H1 (cell line): ENCODE measurements around the gene RERE. TPM values are rescaled to one million over a fixed set of nuclear protein-coding genes. Genes with fewer than 3 reads are reported as not detected.

Experiments
- CTCF ChIA-PET: fragments of 300-600 bp; sonication (Branson Sonifier 250); formaldehyde crosslinking; loops from one replicate; lab custom pipeline; 2021; ENCODE audit not compliant: partially characterized antibody; lab: Charles Lee
- POLR2A ChIA-PET: fragments of 300-600 bp; sonication (Branson Sonifier 250); formaldehyde crosslinking; loops from one replicate; lab custom pipeline; 2021; ENCODE audit warnings: inconsistent platforms; ENCODE audit not compliant: partially characterized antibody; lab: Charles Lee
- DNase-seq, 2 experiments: peaks; one replicate each; pipeline versions ENCODE4 v3.0.0 to v3.0.0-alpha.2; 2010 to 2022; ENCODE audit warnings: low spot score in 2 of 2, low read depth in 1 of 2, mixed read lengths in 1 of 2
- FAIRE-seq: peaks from 2 replicates; lab custom pipeline; 2011; peaks lifted over from hg19 to GRCh38; lab: Jason Lieb, UNC
- H2AFZ ChIP-seq: 2 replicates; pipeline ENCODE4 v1.8.1; 2012; ENCODE audit warnings: low read length, inconsistent platforms
- H2AK5ac ChIP-seq: 2 replicates; pipeline ENCODE4 v1.6.1; 2013; ENCODE audit warnings: low read depth, low read length
- H2BK120ac ChIP-seq: replicated peaks from 2 replicates; pipeline ENCODE3; 2013; ENCODE audit warnings: low read depth, low read length, inconsistent platforms
- H2BK12ac ChIP-seq: 2 replicates; pipeline ENCODE4 v1.6.1; 2013; ENCODE audit warnings: low read depth, low read length
- H2BK15ac ChIP-seq: 2 replicates; pipeline ENCODE4 v1.6.1; 2013; ENCODE audit warnings: low read length
- H2BK20ac ChIP-seq: 2 replicates; pipeline ENCODE4 v1.6.1; 2013; ENCODE audit warnings: low read length
- H2BK5ac ChIP-seq: 2 replicates; pipeline ENCODE4 v1.6.1; 2013; ENCODE audit warnings: low read depth, low read length
- H3K14ac ChIP-seq: 2 replicates; pipeline ENCODE4 v1.6.1; 2013; ENCODE audit warnings: inconsistent platforms; ENCODE audit not compliant: insufficient read length
- H3K18ac ChIP-seq: 2 replicates; pipeline ENCODE4 v1.6.1; 2013; ENCODE audit warnings: low read length; ENCODE audit errors: extremely low read depth
- H3K23ac ChIP-seq: 2 replicates; pipeline ENCODE4 v1.6.1; 2013; ENCODE audit warnings: inconsistent platforms; ENCODE audit not compliant: insufficient read length
- H3K23me2 ChIP-seq: 2 replicates; pipeline ENCODE4 v1.6.1; 2013; ENCODE audit warnings: low read depth, low read length
- H3K27ac ChIP-seq: 2 replicates; pipeline ENCODE4 v1.6.1; 2011; ENCODE audit warnings: low read depth, low read length, inconsistent platforms
- H3K27me3 ChIP-seq, 4 experiments: replicated peaks in 1 of 4; 1 replicate in 1 of 4; 2 replicates in 3 of 4; pipeline versions ENCODE4 v1.6.1 to v1.8.1; 2011 to 2013; ENCODE audit warnings: low read length in 3 of 4, mild to moderate bottlenecking in 3 of 4, inconsistent platforms in 2 of 4, mixed read lengths in 2 of 4, moderate library complexity in 1 of 4; ENCODE audit not compliant: control insufficient read depth in 3 of 4, insufficient read depth in 3 of 4; ENCODE audit errors: extremely low read depth in 1 of 4
- H3K36me3 ChIP-seq, 4 experiments: 2 replicates each; pipeline versions ENCODE4 v1.6.1 to v1.8.1; 2011 to 2013; ENCODE audit warnings: mild to moderate bottlenecking in 4 of 4, low read length in 3 of 4, moderate library complexity in 2 of 4, control low read depth in 1 of 4, inconsistent platforms in 1 of 4; ENCODE audit not compliant: insufficient read depth in 4 of 4, control insufficient read depth in 2 of 4
- H3K4ac ChIP-seq: replicated peaks from 2 replicates; pipeline ENCODE3; 2013; ENCODE audit warnings: low read length, low read depth, mixed read lengths, inconsistent platforms; ENCODE audit not compliant: insufficient read length
- H3K4me1 ChIP-seq, 4 experiments: replicated peaks in 1 of 4; 1 replicate in 1 of 4; 2 replicates in 3 of 4; pipeline versions ENCODE4 v1.6.1 to v1.8.1; 2011 to 2013; ENCODE audit warnings: low read length in 3 of 4, inconsistent platforms in 2 of 4, mixed read lengths in 1 of 4; ENCODE audit not compliant: insufficient read depth in 4 of 4, control insufficient read depth in 3 of 4
- H3K4me2 ChIP-seq, 2 experiments: 2 replicates each; pipeline versions ENCODE4 v1.6.1 to v1.8.1; 2011 to 2013; ENCODE audit warnings: low read depth in 2 of 2, low read length in 2 of 2, control low read depth in 1 of 2, inconsistent platforms in 1 of 2, mild to moderate bottlenecking in 1 of 2; ENCODE audit not compliant: insufficient read depth in 1 of 2
- H3K4me3 ChIP-seq, 4 experiments: fragments of 200-600, 300-600 bp in 1 of 4; sonication (generic), shearing (Covaris generic), sonication (Bioruptor Twin) in 1 of 4; 2 replicates each; pipeline versions ENCODE4 v1.5.1 to v1.8.1; 2011 to 2016; ENCODE audit warnings: low read length in 4 of 4, low read depth in 3 of 4, control low read depth in 2 of 4, inconsistent platforms in 2 of 4, mild to moderate bottlenecking in 2 of 4, mixed read lengths in 1 of 4, moderate library complexity in 1 of 4; ENCODE audit not compliant: insufficient read depth in 2 of 4; ENCODE audit errors: extremely low read depth in 1 of 4
- H3K56ac ChIP-seq: replicated peaks from 2 replicates; pipeline ENCODE3; 2013; ENCODE audit warnings: low read depth, mild to moderate bottlenecking, mixed read lengths, low read length, inconsistent platforms; ENCODE audit not compliant: insufficient read length
- H3K79me1 ChIP-seq: 2 replicates; pipeline ENCODE4 v1.6.1; 2013; ENCODE audit warnings: low read depth, low read length, control low read depth
- H3K79me2 ChIP-seq, 2 experiments: 2 replicates each; pipeline versions ENCODE4 v1.6.1 to v1.8.1; 2012 to 2013; ENCODE audit warnings: low read length in 2 of 2, mild to moderate bottlenecking in 2 of 2, inconsistent platforms in 1 of 2; ENCODE audit not compliant: insufficient read depth in 2 of 2, control insufficient read depth in 1 of 2
- H3K9ac ChIP-seq, 4 experiments: replicated peaks in 1 of 4; 1 replicate in 1 of 4; 2 replicates in 3 of 4; pipeline versions ENCODE4 v1.6.1 to v1.8.1; 2011 to 2013; ENCODE audit warnings: low read depth in 3 of 4, low read length in 3 of 4, control low read depth in 2 of 4, mild to moderate bottlenecking in 2 of 4, moderate library complexity in 2 of 4, inconsistent platforms in 1 of 4; ENCODE audit errors: extremely low read depth in 1 of 4
- H3K9me3 ChIP-seq, 2 experiments: 2 replicates each; pipeline versions ENCODE4 v1.6.1 to v1.8.1; 2012 to 2013; ENCODE audit warnings: mild to moderate bottlenecking in 2 of 2, moderate library complexity in 2 of 2, control low read depth in 1 of 2, inconsistent platforms in 1 of 2, low read depth in 1 of 2, low read length in 1 of 2, mixed read lengths in 1 of 2; ENCODE audit not compliant: insufficient read depth in 2 of 2
- H4K20me1 ChIP-seq, 2 experiments: replicated peaks in 1 of 2; 2 replicates each; pipeline versions ENCODE3 to v1.8.1; 2011 to 2013; ENCODE audit warnings: inconsistent platforms in 2 of 2, low read length in 2 of 2, mild to moderate bottlenecking in 1 of 2; ENCODE audit not compliant: insufficient read depth in 2 of 2, control insufficient read depth in 1 of 2
- H4K5ac ChIP-seq: 2 replicates; pipeline ENCODE4 v1.6.1; 2013; ENCODE audit warnings: low read length, low read depth, mixed read lengths, inconsistent platforms; ENCODE audit not compliant: insufficient read length
- H4K8ac ChIP-seq: 2 replicates; pipeline ENCODE4 v1.8.0; 2013; ENCODE audit warnings: mild to moderate bottlenecking, moderate library complexity, low read length, inconsistent platforms; ENCODE audit not compliant: insufficient read depth; ENCODE audit errors: extremely low read depth
- H4K91ac ChIP-seq: replicated peaks from 2 replicates; pipeline ENCODE3; 2013; ENCODE audit warnings: low read length, mixed read lengths, inconsistent platforms; ENCODE audit not compliant: insufficient read length
- BRCA1 ChIP-seq: IDR thresholded peaks from 2 replicates; pipeline ENCODE4 v1.6.1; 2012; ENCODE audit warnings: low read depth, low read length, improper control_type of control experiment
- EGR1 ChIP-seq: IDR thresholded peaks from 2 replicates; pipeline ENCODE4 v1.6.1; 2011; ENCODE audit warnings: low read depth, low read length, borderline replicate concordance
- GABPA ChIP-seq: IDR thresholded peaks from 2 replicates; pipeline ENCODE4 v1.6.1; 2011; ENCODE audit warnings: mild to moderate bottlenecking, low read length, moderate library complexity, borderline replicate concordance; ENCODE audit not compliant: insufficient read depth
- JUN ChIP-seq: IDR thresholded peaks from 2 replicates; pipeline ENCODE4 v1.6.1; 2011; ENCODE audit warnings: low read depth, mild to moderate bottlenecking, improper control_type of control experiment, low read length
- JUND ChIP-seq: IDR thresholded peaks from 2 replicates; pipeline ENCODE4 v1.6.1; 2011; ENCODE audit warnings: mild to moderate bottlenecking, improper control_type of control experiment, low read length
- KDM4A ChIP-seq: IDR thresholded peaks from one replicate; pipeline ENCODE4 v1.7.1; 2012; ENCODE audit warnings: low read depth, mild to moderate bottlenecking, moderate library complexity, low read length, inconsistent platforms; ENCODE audit not compliant: severe bottlenecking
- MAFK ChIP-seq: IDR thresholded peaks from 2 replicates; pipeline ENCODE4 v1.6.1; 2012; ENCODE audit warnings: low read depth, mild to moderate bottlenecking, improper control_type of control experiment, low read length
- NANOG ChIP-seq: IDR thresholded peaks from 2 replicates; pipeline ENCODE4 v1.6.1; 2011; ENCODE audit warnings: low read length, low read depth, mild to moderate bottlenecking, inconsistent platforms; ENCODE audit not compliant: insufficient read depth, poor library complexity, severe bottlenecking
- POLR2AphosphoS5 ChIP-seq: IDR thresholded peaks from 2 replicates; pipeline ENCODE4 v1.6.1; 2011; ENCODE audit warnings: low read depth, low read length
- SIN3A ChIP-seq, 2 experiments: IDR thresholded peaks in 1 of 2; conservative IDR thresholded peaks in 1 of 2; 2 replicates each; pipeline ENCODE4 v1.6.1; 2011 to 2012; ENCODE audit warnings: low read length in 2 of 2, improper control_type of control experiment in 1 of 2, low read depth in 1 of 2, mild to moderate bottlenecking in 1 of 2
- SP1 ChIP-seq: IDR thresholded peaks from 2 replicates; pipeline ENCODE4 v1.6.1; 2011; ENCODE audit warnings: low read depth, low read length
- SP4 ChIP-seq: IDR thresholded peaks from 2 replicates; pipeline ENCODE4 v1.6.1; 2012; ENCODE audit warnings: low read length, inconsistent platforms
- TAF1 ChIP-seq: IDR thresholded peaks from 2 replicates; pipeline ENCODE4 v1.6.1; 2011; ENCODE audit warnings: mild to moderate bottlenecking, low read depth, low read length
- WGBS, 2 experiments: shearing (Covaris generic) in 1 of 2; methylation state at CpG; one replicate each; pipeline versions ENCODE4 v1.1.6 to v1.1.7; 2013 to 2015; ENCODE audit warnings: low lambda C conversion rate in 2 of 2, mixed read lengths in 2 of 2, inconsistent platforms in 1 of 2, low coverage in 1 of 2, missing lambda C conversion rate in 1 of 2; ENCODE audit not compliant: insufficient replicate concordance in 2 of 2, insufficient coverage in 1 of 2, insufficient read length in 1 of 2; ENCODE audit errors: extremely low coverage in 1 of 2, missing lambda C conversion rate in 1 of 2; 5-methylcytosine and 5-hydroxymethylcytosine counted together
- polyA plus RNA-seq, 7 experiments: library from polyadenylated mRNA; depleted of rRNA in 3 of 7; stranded (reverse) in 5 of 7; unstranded in 2 of 7; fragments of >200 nt in 5 of 7; fragments of 200-250 nt in 2 of 7; gene quantifications; 1 replicate in 5 of 7; 2 replicates in 1 of 7; 4 replicates in 1 of 7; pipeline versions ENCODE4 v1.2.1 to v1.2.3, GENCODE V29; 2011 to 2013; ENCODE audit warnings: missing spikeins in 2 of 7, mixed read lengths in 2 of 7
- total RNA-seq: library from RNA; stranded (reverse); fragmentation: NEBNext Ultra II Directional; extraction: Animal tissue kit (Norgen Biotek cat#: 25700); gene quantifications from 2 replicates; pipeline ENCODE4 v1.2.1, GENCODE V29; 2021

The RERE gene
- total and polyA plus RNA-seq, 2 of the 8 experiments (the other 6 are each of a cell fraction or from before 2014, with no cell fraction given), result 15.3 to 142 TPM

GRCh38 chr1:8473121-8473875 is 344.1 kb downstream of the RERE start:
- CTCF ChIA-PET, result interaction anchor here (0.9 to 2.5 kb wide), 4 partner anchors 10 to 77 kb away, joined by 3 to 10 read pairs (median 6); no protein-coding TSS in a partner anchor

More at GRCh38 chr1:8473121-8473875, 344.1 kb downstream of the RERE start:
- Histone ChIP-seq H3K79me1 (no peaks in the 10 kb centered on the region), H2BK20ac (no peak overlapping the region), H2BK120ac (no peak overlapping the region), H3K36me3 (no peaks in the 10 kb centered on the region), H4K20me1 (peaks cover 3% of the 10 kb centered on the region in 2 experiments), H2AFZ (no peak overlapping the region), H2BK12ac (no peak overlapping the region), H2BK15ac (no peak overlapping the region), H3K4me1 (peaks cover 1 to 11% (median 5%) of the 10 kb centered on the region in 4 experiments; a peak in 4 of 7 replicates), H3K4ac (no peak overlapping the region), H3K23me2 (no peaks in the 10 kb centered on the region), H2BK5ac (no peak overlapping the region), H3K79me2 (peaks cover 0 to 35% of the 10 kb centered on the region in 2 experiments; a peak in 2 of 4 replicates), H3K27me3 (no peaks in the 10 kb centered on the region), H3K27ac (no peak overlapping the region), H3K4me3 (no peak overlapping the region), H4K91ac (no peak overlapping the region)
- DNase-seq, result no peak
- no peak for TF ChIP-seq POLR2AphosphoS5
- no peak for TF ChIP-seq JUND
- no peak for TF ChIP-seq SIN3A (conservative IDR thresholded peaks at IDR 0.05 in 1 of 2, IDR thresholded peaks at IDR 0.05 in 1 of 2; ENCODE audit: low read depth in 1 of 2, low read length in 2 of 2)
- no peak for TF ChIP-seq BRCA1
- no peak for TF ChIP-seq SP1
- TF ChIP-seq EGR1, result no peak
- no peak for TF ChIP-seq SP4
- TF ChIP-seq MAFK, result no peak
- TF ChIP-seq TAF1, result no peak
- TF ChIP-seq GABPA, result no peak
- no peak for TF ChIP-seq KDM4A
- TF ChIP-seq NANOG, result no peak
- TF ChIP-seq JUN, result no peak
- TF ChIP-seq, all 59 proteins: peak for 0
- POLR2A ChIA-PET, result interaction anchor here (0.6 kb wide), 1 partner anchor 86 kb away, joined by 3 read pairs; no protein-coding TSS in a partner anchor
- H3K9me3 ChIP-seq, result no peaks in the 10 kb centered on the region
- no peak for FAIRE-seq
- H4K8ac ChIP-seq, result no peak overlapping the region
- H4K5ac ChIP-seq, result no peak overlapping the region
- 76% methylated on average over 4 of the region's 4 CpGs; no CpG with 5 or more reads in 1 of the 2 experiments for WGBS, 2 experiments
- H3K14ac ChIP-seq, result no peak overlapping the region
- H3K23ac ChIP-seq, result no peak overlapping the region
- H3K56ac ChIP-seq, result no peak overlapping the region
- H3K9ac ChIP-seq, result no peak overlapping the region
- H3K18ac ChIP-seq, result no peak overlapping the region
- no peak overlapping the region for H2AK5ac ChIP-seq
- H3K4me2 ChIP-seq, result no peak overlapping the region
